Measurements from ENCODE around the gene NPTX1.

DNA sequence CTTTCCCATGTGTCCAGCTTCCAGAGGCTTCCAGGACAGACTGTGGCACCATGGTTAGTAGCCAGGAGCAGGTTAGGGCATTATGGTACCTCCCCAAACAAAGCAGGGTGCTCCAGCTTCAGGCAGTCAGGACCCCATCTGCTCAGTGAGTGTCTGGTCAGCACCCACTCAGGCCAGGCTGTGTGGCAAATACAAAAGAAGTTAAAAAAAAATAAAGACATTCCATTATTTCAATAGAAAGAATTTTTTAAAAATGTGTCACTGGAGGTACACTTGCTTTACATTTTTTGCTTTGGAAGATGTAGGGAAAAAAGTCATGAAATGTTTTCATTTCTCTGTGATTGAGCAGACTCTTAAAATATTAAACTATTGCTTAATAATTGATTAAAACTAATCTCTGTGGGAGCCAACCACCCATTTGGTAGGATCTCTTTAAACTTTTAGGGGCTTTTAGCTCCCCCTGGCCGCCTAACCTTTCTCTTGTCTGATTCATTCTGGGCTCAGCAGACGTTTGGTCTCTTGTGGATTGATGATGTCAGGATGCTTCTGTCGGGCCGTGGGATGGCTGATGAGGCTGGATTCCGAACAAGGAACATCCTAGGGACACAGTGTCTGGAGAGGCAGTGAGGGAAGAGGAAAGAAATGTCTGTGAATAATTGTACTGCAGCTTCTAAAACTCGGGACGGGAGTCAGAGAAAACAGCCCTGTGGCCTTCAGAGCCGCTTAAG lies 28.4 kb upstream of the NPTX1 start:
- TF ChIP-seq POLR2A (IDR thresholded peaks at IDR 0.05) (no peak), CTCF (IDR thresholded peaks at IDR 0.05) (no peak)
